SK-N-SH treated with all-trans-retinoic acid at 6 μM for 48 hours (cell line): ENCODE results near the gene PLCB4.

Experiments
- ARNTL ChIP-seq: fragments of 450-650 bp; formaldehyde crosslinking; IDR thresholded peaks from 2 replicates; pipeline ENCODE4 v1.5.0; 2020; ENCODE audit warnings: low read depth, mild to moderate bottlenecking, moderate library complexity, borderline replicate concordance
- CSDC2 ChIP-seq: fragments of 250-450 bp; sonication (Bioruptor Pico); IDR thresholded peaks from 2 replicates; pipeline ENCODE4 v1.5.0; 2020; ENCODE audit warnings: mild to moderate bottlenecking, moderate library complexity
- PPARA ChIP-seq: fragments of 250-450 bp; sonication (Bioruptor Pico); IDR thresholded peaks from 2 replicates; pipeline ENCODE4 v1.5.0; 2020; ENCODE audit warnings: mild to moderate bottlenecking, borderline replicate concordance
- TCF4 ChIP-seq: fragments of 250-450 bp; sonication (Bioruptor Pico); IDR thresholded peaks from 2 replicates; pipeline ENCODE4 v1.8.0; 2021; ENCODE audit warnings: mild to moderate bottlenecking, moderate library complexity, borderline replicate concordance
- TOX ChIP-seq: fragments of 250-450 bp; sonication (Bioruptor Pico); IDR thresholded peaks from 2 replicates; pipeline ENCODE4 v1.8.0; 2021; ENCODE audit warnings: mild to moderate bottlenecking, moderate library complexity, borderline replicate concordance
- TF ChIP-seq, protein P1 (sequence below): fragments of 250-450 bp; sonication (Bioruptor Pico); IDR thresholded peaks from 2 replicates; pipeline ENCODE4 v1.5.0; 2020; ENCODE audit warnings: mild to moderate bottlenecking, moderate library complexity
- TF ChIP-seq, protein P2 (sequence below): fragments of 250-450 bp; sonication (Bioruptor Pico); IDR thresholded peaks from 2 replicates; pipeline ENCODE4 v1.8.0; 2021; ENCODE audit warnings: low read depth, mild to moderate bottlenecking, moderate library complexity, borderline replicate concordance
- TF ChIP-seq, protein P3 (sequence below): fragments of 250-450 bp; sonication (Bioruptor Pico); IDR thresholded peaks from 2 replicates; pipeline ENCODE4 v1.5.1; 2020; ENCODE audit warnings: low read depth, mild to moderate bottlenecking, moderate library complexity

DNA sequence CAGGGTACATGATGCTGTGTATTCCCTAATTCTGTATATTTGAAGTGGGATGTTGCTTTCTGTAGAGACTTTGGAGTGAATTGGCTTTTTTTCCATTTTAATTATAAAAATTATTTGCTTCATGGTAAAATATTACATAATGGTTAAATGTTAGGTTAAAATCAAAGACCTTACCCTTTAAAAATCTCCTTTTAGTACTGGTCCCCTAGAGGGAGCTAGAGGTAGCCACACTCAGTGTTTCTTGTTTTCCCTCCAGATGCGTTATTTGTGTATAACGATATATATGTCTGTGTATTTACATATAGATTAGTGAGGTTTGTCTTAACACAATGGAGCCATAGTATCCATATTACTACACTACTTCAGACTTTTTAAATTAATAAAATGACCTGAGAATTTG lies 146.7 kb downstream of the PLCB4 start:
- TF ChIP-seq CSDC2 (CRISPR knock-in tag) (no peak), PPARA (CRISPR knock-in tag) (no peak), TCF4 (CRISPR knock-in tag) (no peak), TOX (CRISPR knock-in tag) (no peak), ARNTL (CRISPR knock-in tag) (no peak)
- TF ChIP-seq, protein P1, sequence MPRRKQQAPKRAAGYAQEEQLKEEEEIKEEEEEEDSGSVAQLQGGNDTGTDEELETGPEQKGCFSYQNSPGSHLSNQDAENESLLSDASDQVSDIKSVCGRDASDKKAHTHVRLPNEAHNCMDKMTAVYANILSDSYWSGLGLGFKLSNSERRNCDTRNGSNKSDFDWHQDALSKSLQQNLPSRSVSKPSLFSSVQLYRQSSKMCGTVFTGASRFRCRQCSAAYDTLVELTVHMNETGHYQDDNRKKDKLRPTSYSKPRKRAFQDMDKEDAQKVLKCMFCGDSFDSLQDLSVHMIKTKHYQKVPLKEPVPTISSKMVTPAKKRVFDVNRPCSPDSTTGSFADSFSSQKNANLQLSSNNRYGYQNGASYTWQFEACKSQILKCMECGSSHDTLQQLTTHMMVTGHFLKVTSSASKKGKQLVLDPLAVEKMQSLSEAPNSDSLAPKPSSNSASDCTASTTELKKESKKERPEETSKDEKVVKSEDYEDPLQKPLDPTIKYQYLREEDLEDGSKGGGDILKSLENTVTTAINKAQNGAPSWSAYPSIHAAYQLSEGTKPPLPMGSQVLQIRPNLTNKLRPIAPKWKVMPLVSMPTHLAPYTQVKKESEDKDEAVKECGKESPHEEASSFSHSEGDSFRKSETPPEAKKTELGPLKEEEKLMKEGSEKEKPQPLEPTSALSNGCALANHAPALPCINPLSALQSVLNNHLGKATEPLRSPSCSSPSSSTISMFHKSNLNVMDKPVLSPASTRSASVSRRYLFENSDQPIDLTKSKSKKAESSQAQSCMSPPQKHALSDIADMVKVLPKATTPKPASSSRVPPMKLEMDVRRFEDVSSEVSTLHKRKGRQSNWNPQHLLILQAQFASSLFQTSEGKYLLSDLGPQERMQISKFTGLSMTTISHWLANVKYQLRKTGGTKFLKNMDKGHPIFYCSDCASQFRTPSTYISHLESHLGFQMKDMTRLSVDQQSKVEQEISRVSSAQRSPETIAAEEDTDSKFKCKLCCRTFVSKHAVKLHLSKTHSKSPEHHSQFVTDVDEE (CRISPR knock-in tag), result no peak
- TF ChIP-seq, protein P2, sequence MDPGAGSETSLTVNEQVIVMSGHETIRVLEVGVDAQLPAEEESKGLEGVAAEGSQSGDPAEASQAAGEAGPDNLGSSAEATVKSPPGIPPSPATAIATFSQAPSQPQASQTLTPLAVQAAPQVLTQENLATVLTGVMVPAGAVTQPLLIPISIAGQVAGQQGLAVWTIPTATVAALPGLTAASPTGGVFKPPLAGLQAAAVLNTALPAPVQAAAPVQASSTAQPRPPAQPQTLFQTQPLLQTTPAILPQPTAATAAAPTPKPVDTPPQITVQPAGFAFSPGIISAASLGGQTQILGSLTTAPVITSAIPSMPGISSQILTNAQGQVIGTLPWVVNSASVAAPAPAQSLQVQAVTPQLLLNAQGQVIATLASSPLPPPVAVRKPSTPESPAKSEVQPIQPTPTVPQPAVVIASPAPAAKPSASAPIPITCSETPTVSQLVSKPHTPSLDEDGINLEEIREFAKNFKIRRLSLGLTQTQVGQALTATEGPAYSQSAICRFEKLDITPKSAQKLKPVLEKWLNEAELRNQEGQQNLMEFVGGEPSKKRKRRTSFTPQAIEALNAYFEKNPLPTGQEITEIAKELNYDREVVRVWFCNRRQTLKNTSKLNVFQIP, result no peak
- TF ChIP-seq, protein P3, sequence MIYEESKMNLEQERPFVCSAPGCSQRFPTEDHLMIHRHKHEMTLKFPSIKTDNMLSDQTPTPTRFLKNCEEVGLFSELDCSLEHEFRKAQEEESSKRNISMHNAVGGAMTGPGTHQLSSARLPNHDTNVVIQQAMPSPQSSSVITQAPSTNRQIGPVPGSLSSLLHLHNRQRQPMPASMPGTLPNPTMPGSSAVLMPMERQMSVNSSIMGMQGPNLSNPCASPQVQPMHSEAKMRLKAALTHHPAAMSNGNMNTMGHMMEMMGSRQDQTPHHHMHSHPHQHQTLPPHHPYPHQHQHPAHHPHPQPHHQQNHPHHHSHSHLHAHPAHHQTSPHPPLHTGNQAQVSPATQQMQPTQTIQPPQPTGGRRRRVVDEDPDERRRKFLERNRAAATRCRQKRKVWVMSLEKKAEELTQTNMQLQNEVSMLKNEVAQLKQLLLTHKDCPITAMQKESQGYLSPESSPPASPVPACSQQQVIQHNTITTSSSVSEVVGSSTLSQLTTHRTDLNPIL (CRISPR knock-in tag), result no peak
